ENCODE measurements around the gene DAB2.

DNA sequence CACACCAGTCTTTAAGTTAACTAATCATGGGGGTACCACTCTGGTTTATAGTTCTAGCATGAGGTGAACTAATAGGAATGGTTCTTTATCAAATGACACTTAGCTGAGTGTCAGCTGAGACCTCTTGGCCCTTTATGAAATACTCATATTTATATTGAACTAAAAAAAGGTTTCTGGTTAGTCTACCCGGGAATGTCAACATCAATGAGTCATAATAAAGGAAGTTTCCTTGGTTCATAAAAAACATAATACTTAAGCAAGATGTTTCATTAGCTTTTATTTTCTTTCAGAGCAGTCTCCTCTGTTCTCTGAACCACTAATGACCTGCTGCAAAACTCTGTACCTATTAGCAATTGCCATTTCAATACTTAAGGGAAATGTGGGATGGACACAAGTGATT, 13.7 kb downstream of the DAB2 start:
- TF ChIP-seq, protein P1, sequence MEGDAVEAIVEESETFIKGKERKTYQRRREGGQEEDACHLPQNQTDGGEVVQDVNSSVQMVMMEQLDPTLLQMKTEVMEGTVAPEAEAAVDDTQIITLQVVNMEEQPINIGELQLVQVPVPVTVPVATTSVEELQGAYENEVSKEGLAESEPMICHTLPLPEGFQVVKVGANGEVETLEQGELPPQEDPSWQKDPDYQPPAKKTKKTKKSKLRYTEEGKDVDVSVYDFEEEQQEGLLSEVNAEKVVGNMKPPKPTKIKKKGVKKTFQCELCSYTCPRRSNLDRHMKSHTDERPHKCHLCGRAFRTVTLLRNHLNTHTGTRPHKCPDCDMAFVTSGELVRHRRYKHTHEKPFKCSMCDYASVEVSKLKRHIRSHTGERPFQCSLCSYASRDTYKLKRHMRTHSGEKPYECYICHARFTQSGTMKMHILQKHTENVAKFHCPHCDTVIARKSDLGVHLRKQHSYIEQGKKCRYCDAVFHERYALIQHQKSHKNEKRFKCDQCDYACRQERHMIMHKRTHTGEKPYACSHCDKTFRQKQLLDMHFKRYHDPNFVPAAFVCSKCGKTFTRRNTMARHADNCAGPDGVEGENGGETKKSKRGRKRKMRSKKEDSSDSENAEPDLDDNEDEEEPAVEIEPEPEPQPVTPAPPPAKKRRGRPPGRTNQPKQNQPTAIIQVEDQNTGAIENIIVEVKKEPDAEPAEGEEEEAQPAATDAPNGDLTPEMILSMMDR (optimal IDR thresholded peaks at IDR 0.05 in 1 of 3, IDR thresholded peaks at IDR 0.05 in 1 of 3, conservative IDR thresholded peaks at IDR 0.05 in 1 of 3; ENCODE audit: extremely low read depth in 1 of 3, insufficient read depth in 2 of 3, low read length in 3 of 3): no peak
- TF ChIP-seq EZH2 (IDR thresholded peaks at IDR 0.05; ENCODE audit: low read length): no peak
